ENCODE data around the gene DVL1.
A peak's percentile ranks its signal among the peaks of the same experiment; 100 is the strongest.

Gene DVL1

DNA sequence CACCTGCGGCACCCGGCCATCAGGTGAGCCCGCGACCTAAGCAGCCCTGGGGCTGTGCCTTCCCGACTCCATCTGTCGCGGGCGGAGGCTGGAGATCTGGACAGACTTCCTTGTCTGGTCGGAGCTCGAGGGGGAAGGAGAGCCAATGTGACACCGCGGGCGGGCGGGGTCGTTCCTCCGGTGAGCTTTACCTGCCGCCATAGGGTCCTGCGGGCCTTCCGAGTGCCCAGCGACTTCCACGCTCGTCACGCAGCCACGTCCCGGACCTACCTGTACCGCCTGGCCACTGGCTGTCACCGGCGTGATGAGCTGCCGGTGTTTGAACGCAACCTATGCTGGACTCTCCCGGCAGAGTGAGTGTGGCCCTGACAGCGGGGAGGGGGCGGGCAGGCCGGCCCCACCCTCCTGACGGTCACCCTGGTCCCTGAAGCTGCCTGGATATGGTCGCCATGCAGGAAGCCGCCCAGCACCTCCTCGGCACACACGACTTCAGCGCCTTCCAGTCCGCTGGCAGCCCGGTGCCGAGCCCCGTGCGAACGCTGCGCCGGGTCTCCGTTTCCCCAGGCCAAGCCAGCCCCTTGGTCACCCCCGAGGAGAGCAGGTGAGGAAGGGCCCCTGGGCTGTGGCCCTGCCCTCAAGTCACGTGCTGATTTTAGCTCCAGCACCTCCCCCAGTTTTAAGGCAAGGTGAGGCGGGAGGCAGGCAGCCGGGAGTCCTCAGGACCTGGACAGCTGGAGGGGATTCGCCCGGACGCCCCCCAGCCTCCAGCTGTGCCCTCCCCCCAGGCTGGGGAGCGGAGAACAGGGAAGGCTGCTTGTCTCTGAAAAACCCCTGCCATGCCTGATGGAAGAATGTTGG lies 39.7 kb downstream of the DVL1 start:
- DNase-seq, result no peak

DNA sequence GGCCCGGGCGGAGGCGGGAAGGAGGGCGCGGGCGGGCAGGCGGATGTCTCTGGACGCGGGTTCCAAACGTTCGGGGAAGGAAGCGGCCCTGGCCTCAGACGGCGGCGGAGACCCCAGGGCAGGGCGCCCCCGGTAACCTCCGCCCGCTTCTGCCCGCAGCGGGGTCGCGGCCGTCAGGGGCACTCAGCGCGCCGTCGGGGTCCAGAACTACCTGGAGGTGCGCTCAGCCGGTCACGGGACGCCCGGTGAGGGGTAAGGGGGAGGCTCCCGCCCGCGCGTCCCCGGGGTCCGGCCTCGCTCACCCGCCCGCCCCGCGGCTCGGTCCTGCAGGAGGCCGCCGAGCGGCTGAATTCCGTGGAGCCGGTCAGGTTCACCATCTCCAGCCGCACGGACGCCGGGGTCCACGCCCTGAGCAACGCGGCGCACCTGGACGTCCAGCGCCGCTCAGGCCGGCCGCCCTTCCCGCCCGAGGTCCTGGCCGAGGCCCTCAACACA lies 40.4 kb downstream of the DVL1 start:
- DNase-seq, result no peak

DNA sequence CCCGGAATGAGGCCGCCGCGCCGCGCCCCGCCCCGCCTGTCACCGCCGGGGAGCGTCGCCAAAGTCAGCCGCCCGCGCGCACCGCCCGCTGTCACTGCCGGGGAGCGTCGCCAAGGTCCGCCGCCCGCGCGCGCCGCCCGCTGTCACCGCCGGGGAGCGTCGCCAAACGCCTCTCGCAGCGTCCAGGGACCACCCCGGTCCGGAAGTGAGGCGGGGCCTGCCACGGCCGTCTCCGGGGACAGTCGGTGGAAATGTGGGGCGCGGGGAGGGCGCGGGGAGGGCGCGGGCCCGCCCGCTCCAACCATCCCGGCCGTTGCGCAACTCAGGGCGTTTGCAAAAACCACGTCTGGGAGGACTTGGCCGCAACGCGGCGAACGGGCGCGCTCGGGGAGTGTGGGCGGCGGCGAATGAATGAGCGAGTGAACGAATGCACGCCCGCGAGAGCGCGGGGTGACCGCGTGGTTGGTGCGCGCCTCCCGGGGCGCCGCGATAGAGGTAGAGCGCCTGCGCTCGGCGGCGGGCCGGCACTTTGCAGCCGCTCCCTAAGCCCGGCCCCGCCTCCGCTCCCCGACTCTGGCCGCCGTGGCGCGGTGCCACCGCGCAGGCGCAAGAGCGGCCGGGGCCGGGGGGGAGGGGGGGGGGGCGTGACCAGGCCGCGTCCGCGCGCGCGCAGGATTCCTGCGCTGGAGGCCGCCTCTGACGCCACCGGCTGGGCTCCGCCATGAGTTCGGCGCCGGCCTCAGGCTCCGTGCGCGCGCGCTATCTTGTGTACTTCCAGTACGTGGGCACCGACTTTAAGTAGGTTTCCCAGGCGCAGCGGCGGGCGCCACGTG lies 41.1 kb downstream of the DVL1 start, which contains the start of the genes ACAP3 and PUSL1:
Gene ACAP3, minus strand, starts transcription at position 8 of the 833 bp plus-strand sequence. CDS start 115 bp downstream, outside the sequence.
Gene PUSL1, plus strand, starts transcription at position 675 of the 833 bp plus-strand sequence. Its CDS starts 47 bp downstream, at position 722.
- DNase-seq, result peak; percentile 95

DNA sequence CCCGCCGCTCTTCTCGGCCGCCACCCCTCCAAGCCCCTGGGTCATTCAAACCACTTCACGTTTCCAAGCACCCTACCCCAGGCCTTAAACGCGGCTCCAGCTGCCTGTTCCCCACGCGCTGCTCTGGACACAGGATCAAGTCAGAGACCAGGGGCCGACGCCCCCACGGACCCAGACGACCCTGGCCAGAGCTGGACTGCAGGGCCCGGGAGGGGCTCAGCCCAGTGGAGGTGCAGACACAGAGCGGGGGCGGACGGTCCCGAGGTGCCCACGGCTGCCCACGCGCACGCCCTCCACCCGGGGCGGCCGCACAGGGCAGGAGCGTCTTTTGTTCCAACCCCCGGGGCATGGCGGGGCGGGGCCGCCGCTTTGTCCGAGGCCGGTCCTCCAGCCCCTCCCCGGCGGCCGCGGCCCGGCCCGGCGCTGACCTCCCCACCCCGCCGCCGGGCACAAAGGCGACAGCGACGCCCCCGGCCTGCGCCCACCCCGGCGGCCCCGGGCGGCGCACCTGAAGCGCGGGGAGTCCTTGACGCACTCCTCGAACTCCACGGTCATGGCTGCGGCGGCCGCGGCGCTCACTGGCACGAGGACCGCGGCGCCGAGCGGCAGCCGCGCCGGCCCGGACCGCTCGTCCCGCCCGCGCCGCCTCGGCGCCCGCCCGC lies 41.8 kb downstream of the DVL1 start:
- DNase-seq, result peak; percentile 40

DNA sequence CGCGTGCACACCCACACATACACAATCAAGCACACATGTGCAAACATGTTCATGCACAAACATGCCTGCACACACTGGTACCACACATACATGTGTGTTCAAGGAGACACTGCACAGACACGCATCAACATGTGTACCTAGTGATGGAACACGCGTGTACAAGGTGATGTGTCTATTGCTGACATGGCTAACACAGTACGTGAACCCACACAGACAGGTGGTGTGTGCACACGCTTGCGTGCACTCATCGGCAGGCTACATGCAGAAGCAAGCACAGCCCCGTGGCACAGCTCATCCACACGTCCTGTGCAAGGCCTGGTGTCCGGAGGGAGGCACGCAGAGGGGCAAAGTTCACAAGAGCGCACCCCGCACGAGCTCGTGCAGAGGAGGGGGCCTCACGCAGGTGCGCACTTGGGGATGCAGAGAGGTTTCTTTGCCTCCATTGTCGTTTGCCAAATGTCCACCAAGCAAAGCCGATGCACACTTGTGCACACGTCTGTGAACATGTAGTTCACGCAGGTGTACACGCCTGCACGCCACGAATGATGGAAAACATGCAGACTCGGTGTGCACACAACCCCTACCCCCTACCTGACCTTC lies 42.5 kb downstream of the DVL1 start:
- DNase-seq, result peak; percentile 63

DNA sequence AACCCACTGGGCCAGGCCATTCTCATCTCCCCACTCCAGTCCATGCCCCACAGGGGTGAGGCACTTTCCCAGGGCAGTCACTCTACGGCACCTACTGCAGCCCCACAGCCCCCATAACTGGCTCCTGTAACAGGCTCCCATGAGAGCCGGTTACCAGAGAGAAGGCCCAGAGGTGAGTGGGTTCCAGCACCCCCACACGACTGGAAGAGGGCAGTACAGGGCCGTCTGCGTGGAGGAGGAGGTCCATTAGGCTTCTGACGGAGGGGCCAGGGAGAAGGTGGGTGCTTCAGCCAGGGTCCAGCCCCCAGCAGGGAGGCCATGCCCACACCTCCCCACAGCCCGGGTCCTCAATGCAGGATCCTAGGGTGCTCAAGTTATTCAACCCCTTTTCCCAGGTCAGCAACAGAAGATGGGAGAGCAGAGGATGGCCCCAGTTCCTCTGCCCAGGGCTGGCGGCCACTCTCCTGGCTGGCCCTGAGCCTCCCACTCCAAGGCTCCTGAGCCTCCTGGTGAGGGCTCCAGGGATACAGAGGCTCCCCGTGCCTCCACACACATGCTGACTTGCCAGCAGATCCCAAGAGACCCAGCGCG lies 43.1 kb downstream of the DVL1 start:
- peak; percentile 30 for DNase-seq

DNA sequence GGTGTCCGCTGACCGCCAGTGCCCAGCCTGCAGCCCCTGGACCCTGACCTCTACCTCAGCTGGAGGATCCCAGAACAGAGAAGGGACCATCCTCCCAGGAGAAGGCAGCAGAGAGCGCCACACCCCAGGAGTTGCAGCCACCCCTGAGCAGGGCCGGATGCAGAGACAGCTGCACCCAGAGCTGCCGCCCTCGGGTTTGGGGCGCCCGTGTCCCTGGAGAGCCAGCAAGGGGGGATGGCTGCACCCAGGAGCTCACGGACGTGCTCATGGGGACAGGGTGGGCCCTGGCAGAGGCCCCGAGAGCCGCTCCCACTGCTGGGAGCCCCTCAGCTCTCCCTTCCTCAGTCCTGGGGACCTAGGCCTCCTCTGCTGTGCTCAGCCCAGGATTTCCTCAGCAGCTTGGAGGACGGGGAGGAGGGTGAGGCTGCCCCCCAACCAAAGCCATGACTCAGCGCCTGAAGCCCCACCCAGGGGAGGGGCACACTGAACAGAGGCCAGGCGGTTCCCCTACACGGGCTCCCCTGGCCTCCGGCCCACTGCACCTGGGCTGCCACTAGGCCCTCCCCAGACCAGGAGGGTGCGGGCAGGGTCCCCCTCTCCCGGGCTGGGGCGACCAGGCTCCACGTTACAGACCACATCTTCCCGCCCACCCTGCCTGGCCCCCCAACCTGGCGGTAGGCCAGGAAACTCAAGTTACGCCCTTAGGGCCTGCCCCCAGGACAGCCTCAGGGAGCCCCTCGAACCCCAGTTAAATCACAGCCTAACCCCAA lies 43.7 kb downstream of the DVL1 start:
- peak; percentile 65 for DNase-seq

DNA sequence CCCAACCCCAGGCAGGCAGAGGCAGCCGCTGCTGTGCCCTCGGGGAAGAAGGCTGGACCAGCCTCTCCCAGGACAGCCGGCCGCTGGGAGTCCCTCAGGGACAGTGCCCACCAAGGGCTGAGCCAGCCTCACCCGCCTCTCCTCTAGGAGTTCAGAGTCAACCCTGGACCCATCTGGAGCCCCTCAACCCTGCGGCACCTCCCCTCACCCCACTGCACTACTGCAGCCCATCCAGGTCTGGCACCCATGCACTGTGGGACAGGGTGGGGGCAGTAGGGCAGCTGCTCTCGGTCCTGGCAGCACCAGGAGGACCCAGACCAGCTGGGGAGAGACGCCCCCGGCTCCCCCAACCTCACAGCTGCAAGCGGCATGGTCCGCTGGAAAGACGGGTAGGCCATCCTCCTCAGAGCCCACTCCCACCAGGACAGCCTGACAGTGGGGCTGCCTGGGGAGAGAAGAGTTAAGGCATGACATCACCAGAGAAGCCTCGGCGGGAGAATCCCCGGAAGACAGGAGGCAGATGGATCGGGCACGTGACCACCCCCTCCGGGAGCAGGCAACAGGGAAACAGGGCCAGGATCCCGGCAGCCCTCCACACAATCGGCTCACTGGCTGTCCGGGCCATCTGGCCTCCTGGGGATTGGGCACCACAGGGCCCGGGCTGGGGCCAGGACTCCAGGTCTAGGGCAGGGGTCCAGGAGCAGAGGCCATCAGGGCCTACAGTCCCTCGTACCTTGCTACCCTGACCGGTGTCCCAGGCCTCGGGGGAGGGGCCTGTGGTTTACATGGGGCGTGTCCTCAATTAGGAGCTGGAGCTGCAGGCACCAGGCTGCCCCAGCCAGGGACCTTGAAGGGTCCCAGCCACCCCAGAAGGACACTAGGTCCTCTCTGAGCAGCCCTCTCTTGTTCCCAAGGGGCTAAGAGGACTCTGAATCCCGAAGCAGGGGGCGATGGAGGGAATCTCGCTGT lies 44.6 kb downstream of the DVL1 start:
- DNase-seq, result peak; percentile 95

DNA sequence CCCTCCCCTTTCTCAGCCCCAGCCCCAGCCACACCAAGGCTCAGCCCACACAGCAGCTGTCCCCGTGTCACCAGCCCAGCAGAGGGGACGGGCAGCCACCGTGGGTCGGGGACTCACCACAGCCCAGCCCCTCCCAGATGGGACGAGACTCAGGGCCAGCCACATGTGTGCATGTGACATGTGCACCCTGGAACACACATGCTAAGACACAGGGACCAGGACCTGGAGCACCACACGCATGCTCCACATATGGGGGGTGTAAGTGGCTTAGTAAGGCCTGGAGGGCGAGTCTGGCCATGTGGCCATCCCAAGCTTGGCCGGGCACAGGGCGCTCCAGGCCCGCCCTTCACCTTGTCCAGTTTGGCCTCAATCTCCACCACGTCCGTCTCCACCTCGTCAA lies 45.5 kb downstream of the DVL1 start:
- DNase-seq, result peak; percentile 20

DNA sequence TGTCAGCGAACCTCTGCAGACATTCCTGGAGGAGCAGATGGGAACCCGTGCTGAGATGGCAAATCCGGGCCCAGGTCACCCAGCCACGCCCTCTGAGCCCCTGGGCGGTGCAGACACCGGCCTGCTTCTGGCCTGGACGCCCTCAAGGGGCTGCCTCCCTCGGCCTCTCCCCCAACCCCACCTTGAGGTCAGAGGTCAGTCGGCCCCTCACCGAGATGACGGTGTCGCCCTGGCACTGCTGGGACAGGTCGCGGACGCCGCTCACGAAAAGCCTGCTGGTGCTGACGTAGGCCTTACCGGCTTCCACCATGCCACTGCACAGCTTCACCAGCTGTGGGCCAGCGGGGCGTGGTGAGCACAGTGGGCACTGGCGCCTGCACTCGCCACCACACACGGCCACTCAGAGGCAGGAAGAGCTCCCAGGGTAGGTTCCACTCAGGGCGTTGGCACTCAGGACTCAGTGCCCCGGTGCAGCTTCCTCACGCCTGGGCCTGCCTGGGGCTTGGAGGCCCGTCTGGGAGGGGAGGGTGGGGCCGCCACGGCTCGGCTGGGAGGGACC lies 46.2 kb downstream of the DVL1 start:
- DNase-seq, result peak; percentile 15

DNA sequence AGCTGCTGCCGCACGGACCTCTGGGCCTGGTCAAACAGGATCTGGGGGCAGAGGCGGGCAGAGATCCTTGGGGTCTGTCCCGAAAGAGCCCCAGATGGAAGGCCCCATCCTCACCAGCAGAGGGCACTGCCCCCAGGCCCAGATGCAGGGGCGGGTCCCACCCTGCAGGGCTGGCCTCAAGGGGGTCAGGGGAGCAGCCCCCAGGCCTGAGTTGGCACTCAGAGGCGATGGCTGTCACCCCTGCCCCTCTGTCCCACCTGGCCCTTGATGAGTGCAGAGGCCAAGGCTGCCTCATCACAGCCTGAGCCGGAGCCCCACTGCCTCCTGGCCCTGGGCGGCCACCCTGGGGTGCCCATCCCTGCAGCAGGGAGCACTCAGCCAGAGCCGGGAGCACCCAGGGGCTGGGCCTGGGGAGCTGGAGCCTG lies 47.2 kb downstream of the DVL1 start:
- no peak for DNase-seq

DNA sequence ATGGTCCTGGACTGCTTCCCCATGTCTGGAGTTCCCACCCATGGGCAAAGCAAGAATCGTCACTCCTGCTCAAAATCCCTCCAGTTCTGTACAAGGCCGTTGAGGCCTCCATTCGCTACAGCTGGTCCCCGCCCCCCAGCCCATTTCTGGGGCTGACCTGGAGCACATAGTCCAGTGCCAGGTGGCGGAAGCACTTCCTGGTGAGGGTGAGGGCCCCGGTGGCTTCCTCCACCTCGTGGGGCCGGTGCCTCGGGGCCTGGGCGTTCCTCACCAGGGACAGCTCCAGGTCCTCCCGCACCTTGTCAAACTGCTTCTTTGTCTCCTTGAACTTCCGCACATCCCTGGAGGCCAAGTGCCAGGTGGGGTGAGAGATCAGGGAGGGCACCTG lies 48.9 kb downstream of the DVL1 start:
- no peak for DNase-seq

DNA sequence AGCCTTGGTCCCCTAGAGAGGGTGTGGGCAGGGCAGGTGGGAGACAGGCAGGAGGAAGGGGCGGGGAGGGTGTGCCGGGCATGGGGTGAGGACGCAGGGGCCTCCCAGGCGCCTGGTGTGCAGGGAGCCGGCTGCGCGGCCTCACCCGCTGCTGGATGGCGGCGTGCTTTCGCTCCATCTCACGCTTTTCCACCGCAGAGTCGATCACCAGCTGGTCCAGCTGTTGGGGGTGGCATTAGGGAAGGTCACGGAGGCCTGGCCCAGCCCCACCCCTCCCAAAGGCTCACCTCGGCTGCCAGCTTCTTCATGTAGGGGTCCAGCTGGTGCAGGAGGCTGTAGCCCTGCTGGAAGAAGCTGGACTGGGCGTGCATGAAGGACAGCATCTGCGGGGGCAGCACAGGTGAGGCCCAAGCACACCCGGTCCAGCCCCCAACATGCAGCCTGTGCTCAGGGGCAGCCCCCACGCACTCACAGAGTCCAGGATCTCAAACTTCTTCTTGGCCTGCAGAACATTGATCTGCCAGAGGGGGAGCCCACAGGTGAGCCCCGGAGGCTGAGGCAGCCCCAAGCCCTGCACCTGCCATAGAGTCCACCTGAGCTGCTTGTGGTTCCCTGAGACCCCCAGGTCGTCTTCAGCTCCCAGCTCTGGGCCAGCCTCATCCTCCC lies 49.4 kb downstream of the DVL1 start:
- DNase-seq, result peak; percentile 30

DNA sequence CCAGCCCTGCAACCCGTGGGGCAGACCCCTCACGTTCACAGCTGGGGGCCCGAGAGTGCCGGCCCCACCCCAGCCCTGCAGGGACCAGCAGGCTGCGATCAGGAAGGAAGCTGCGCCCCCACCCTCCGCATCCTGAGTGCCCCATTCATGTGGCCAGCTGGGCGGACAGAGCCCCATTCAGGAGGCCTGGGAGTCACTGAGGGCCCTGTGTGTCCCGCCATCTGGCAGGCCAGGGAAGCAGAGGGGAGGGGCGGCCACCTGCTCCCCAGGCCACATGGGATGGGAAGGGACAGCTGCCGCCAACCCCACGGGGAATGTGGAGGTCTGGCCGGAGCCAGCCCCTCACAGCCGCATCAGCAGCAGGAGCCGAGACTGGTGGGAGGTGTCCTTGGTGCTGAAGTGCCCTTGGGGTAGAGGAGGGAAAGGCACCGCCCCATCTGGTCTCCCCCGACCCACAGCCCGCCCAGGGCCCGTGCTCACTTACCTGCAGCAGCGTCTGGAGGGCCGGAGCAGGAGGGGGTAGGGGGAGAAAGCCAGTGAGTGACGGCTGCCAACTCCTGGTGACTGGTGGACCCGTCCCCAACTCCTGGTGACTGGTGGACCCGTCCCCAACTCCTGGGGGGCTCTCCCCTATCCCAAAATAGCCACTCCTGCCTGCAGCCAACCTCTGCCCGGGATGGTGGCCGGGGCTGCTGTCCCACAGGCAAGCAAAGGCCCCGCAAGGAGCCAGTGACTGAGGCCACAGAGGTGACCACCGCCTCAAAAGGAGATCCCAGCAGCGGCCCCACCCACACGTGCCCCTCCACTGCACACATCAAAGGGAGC lies 50.1 kb downstream of the DVL1 start:
- peak; percentile 86 for DNase-seq

DNA sequence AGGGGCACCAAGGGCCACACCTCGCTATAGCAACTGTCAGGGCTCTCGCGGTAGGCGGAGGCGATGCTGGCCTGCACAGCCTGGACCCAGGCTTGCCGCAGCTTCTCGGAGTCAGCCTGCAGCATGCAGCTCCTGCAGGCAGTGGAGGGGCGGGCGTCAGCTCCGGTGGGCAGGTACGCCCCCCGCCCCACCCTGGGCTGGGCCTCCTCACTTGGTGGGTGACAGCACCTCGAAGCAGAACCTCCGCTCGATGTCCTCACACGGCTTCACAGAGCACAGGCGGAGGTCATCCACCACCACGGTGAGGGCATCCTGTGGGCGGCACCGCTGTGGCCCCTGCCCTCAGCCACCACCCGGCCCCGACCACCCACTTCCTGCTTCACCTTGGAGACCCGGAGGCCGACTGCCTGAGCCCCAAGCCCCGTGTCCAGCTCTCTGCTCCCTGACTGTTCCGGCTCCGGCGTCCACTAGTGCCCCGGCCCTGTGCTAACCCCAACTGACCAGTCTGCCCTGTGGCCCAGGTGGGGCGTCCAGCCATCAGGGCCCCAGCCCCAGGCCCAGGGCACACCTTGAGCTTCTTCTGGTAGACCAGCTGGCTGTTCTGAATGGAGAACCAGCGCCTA lies 51.3 kb downstream of the DVL1 start:
- DNase-seq, result no peak

DNA sequence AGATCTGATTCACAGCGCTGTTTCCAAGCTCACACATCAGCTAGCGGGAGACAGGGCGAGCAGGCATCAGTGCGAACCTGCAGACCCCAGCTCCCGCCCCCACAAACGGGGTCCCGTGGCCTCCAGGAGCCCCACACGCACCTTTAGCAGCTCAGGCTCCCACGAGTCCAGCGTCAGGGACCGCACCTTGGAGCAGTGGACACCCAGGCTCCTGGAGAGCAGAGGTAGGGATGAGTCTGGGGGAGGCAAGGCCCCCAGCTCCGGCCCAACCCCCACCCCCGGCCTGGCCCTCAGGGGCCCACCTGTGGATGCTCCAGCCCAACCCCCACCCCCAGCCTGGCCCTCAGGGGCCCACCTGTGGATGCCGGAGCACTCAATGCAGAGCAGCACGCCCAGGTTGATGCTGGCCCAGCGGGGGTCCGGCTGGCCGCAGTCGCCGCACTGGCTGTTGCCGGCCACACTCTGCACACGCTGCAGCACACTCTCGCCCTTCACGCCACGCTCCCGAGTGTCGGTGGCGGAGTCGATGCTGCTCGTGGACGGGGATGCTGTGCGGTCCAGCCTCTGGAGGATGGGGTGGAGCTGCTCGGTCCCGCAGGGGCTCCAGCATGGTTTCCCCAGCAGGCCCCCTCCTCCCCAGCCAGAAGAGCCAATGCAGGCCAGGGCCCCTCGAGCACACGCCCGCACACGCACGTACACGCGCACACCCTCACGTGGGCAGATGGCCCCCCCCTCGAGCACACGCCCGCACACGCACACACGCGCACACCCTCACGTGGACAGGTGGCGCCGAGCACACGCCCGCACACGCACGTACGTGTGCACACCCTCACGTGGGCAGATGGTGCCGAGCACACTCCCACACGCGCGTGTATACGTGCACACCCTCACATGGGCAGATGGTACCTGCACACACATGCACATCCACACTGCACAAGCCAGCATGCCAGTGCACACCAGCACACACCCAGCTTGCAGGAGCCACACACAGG lies 52.9 kb downstream of the DVL1 start:
- no peak for DNase-seq
